GM23338 (cell line): ENCODE data around the gene TRMT2A.

ENCODE experiments used
- CTCF ChIP-seq, 2 experiments: fragments of 200-600 bp in 1 of 2; sonication (generic) in 1 of 2; conservative IDR thresholded peaks; 2 replicates each; pipeline versions ENCODE4 v1.5.1 to v1.6.1; 2016 to 2017; ENCODE audit warnings: antibody characterized with exemption in 2 of 2, low read depth in 2 of 2, mild to moderate bottlenecking in 2 of 2, moderate library complexity in 1 of 2
- EZH2phosphoT487 ChIP-seq: fragments of 200-600 bp; sonication (generic); IDR thresholded peaks from one replicate; pipeline ENCODE4 v1.8.1; 2018; ENCODE audit warnings: antibody characterized with exemption; ENCODE audit not compliant: unreplicated experiment
- STAT1 ChIP-seq: IDR thresholded peaks from one replicate; pipeline ENCODE4 v1.6.1; 2016; ENCODE audit warnings: antibody characterized with exemption; ENCODE audit not compliant: unreplicated experiment
- TF ChIP-seq, protein P1 (sequence below): IDR thresholded peaks from 2 replicates; pipeline ENCODE4 v1.6.1; 2016; ENCODE audit warnings: antibody characterized with exemption

- TF ChIP-seq STAT1 = no peak
- no peak for TF ChIP-seq CTCF (conservative IDR thresholded peaks at IDR 0.05; ENCODE audit: low read depth in 2 of 2)
- TF ChIP-seq, protein P1, sequence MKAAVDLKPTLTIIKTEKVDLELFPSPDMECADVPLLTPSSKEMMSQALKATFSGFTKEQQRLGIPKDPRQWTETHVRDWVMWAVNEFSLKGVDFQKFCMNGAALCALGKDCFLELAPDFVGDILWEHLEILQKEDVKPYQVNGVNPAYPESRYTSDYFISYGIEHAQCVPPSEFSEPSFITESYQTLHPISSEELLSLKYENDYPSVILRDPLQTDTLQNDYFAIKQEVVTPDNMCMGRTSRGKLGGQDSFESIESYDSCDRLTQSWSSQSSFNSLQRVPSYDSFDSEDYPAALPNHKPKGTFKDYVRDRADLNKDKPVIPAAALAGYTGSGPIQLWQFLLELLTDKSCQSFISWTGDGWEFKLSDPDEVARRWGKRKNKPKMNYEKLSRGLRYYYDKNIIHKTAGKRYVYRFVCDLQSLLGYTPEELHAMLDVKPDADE = no peak
- no peak for TF ChIP-seq EZH2phosphoT487
These were observed 24.4 kb upstream of the TRMT2A start for GRCh38 chr22:20141186-20142077.
